HG03439 (cell line): ENCODE data around the gene CDKL5.

Experiments used
- ATAC-seq: cut with Tn5 transposase; IDR thresholded peaks from one replicate; pipeline ENCODE4 v1.9.1; 2021; ENCODE audit warnings: mild to moderate bottlenecking, moderate library complexity; ENCODE audit not compliant: unreplicated experiment

CDKL5 gene

DNA sequence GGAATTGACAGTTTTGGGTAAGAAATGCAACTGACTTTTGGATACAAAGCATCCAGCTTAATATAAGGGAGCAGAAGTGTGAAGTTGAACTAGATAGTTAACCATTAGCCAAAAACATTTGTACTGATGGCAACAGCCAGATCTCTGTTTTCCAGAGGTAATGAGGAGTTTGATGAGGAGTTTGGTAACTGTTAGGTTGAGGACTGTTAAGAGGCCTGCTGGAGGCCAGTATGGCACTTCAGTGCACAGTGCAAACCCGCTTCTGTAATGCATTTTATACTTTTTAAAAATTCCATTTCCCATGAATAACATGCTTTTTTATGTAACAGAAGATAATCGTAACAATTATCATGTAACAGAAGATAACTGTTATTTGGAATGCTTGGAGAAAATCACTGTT lies 30.0 kb downstream of the CDKL5 start:
- no peak for ATAC-seq

- no peak for ATAC-seq
These were observed 31.6 kb downstream of the CDKL5 start for GRCh38 chrX:18457000-18457399.

DNA sequence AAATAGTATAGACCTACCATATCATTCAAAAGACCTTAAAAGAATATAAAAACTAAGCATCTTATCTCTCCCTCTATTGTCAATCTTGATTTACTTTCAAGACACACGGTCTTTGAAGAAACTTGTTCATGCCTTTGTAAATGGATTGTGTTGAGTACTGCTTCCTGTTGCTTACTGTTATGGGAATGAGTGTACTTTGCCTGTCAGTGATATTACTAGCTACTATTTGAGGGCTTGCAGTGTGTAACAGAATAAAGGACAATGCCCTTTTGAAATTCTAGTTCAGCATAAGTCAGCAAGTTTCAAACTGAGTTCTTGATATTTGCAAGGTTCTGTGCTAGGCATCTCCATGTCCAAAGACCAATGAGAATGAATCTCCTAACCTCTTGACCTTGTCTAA lies 36.0 kb downstream of the CDKL5 start:
- ATAC-seq, result no peak

DNA sequence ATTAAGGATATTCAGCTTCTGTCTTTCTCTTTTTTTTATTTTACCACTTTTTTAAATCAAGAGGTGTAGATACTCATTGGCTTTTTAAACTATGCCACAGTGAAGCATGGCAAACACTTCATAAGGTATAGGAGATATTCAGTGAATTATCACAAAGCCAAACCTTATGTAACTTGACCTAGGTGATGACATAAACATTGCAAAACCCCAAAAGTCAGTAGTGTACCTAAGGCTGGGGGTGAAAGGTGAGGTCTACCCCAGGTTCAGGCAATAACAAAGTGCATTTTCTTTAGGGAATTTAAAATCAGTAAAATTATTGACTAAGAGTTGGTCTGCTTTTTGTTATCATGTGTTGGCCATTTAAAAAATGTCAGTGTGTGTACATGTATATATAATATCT lies 39.1 kb downstream of the CDKL5 start:
- ATAC-seq, result no peak

GRCh38 chrX:18465051-18465450 lies 39.6 kb downstream of the CDKL5 start:
- ATAC-seq, result no peak

GRCh38 chrX:18468599-18468998 lies 43.2 kb downstream of the CDKL5 start:
- ATAC-seq, result no peak

DNA sequence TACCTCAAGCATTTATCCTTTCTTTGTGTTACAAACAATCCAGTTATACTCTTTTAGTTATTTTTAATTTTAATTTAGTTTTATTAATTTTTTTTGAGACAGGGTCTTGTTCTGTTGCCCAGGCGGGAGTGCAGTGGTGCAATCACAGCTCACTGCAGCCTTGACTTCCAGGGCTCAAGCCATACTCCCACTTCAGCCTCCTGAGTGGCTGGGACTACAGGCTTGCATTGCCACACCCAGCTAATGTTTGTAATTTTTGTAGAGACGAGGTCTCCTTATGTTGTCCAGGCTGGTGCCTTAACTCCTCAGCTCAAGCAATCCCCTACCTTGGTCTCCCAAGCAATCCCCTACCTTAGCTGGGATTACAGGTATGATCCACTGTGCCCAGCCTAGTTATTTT lies 45.9 kb downstream of the CDKL5 start:
- ATAC-seq, result no peak

DNA sequence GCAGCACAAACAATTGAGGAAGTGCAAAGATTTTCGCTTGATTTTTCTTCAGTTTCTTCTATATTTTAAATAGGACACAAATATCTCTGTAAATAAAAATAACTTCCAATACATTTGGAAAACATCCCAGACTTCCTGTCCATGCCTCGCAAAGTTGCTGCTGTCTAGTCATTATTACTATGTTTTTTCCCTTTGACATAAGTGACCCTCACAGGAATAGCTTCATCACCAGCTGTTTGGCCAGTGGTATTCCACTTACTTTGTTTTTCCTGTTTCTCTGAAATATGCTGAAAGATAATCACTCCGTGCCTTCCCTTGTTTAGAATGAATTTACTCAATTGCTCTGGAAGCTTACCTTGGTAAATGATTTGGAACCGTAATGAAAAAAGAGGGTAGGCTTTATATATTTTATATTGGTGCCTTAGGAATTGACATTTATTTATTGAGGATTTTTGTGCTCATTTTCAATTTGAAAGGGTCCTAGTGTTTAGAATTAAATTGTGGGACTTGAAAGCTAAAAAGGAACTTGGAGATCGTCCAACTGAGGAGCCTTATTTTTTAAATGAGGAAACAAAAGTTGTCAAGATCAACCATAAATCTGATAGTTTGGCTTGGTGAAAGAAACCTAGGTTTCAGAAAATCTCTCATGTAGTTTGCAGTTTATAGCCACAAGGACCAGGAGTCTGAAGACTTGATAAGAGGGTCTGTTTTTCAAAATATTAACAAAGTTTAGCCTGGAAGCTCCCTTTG lies 65.6 kb downstream of the CDKL5 start:
- ATAC-seq, result no peak

DNA sequence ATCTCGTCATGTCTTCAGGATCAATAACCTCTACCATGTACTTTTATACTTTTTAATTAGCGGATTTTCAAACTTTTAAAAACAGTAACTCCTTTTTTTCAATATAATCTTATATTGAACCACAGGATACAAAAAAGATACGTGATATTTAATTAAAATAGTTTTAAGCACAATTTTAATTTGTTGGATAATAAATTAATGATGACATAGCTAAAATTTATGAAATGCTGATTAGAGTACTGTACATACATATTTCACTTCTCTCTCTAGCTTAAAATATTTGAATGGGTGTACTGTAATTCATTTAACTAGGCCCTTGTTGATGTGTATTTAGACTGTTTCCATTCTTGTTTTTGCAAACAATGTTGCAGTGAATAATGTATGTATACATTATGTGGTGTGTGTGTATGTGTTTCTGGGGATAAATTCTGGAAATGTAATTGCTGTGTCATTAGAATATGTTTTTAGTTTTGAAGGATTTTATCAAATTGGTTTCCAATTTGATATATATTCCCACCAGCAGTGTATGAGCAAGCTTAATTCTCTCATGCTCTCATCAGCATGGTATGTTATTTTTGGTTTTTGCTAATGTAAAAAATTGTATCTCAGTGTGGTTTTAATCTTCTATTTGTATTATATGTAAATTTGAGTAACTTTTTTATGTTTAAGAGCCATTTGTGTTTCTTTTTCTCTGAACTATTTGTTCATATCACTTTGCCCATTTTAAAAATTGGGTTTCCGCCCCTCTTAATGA lies 66.4 kb downstream of the CDKL5 start:
- no peak for ATAC-seq

GRCh38 chrX:18534949-18535348 lies 109.5 kb downstream of the CDKL5 start:
- no peak for ATAC-seq

- ATAC-seq, result peak; percentile 22
These were observed 111.7 kb downstream of the CDKL5 start for GRCh38 chrX:18537068-18537467.

DNA sequence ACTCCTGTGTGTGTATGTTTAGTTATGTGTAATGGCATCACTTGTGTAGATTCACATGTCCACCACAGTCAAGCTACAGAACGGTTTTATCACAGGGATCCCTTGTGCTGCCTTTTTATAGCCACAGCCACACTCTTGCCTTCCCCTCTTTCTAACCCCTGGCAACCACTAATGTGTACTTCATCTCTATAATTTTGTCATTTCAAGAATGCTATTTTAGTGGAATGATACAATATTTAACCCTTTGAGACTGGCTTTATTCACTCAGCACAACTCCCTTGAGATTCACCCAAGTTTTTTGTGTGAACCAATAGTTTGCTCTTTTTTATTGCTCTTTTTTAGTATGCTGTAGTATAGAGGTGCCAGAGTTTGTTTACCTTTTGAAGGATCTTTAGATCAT lies 112.1 kb downstream of the CDKL5 start:
- ATAC-seq, result peak; percentile 51

DNA sequence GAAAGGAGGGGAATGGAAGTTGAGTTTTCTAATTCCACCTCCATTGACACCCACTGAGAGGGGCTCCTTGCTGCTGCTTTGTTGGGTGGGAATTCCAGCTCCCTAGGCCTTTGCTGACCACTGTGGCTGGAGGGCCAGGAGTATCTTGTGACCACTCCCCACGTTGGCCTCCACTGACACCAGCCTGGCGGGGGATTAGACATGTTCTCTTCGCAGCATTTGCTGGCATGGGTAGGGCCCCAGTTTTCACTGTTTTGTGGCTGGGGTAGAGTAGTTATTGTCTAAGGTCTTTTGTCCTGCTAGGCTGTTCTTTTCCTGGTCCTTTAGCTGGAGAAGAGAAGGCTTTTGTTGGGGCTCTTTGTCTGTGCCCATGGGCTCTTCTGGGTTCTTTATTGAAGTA lies 116.7 kb downstream of the CDKL5 start:
- ATAC-seq, result no peak

DNA sequence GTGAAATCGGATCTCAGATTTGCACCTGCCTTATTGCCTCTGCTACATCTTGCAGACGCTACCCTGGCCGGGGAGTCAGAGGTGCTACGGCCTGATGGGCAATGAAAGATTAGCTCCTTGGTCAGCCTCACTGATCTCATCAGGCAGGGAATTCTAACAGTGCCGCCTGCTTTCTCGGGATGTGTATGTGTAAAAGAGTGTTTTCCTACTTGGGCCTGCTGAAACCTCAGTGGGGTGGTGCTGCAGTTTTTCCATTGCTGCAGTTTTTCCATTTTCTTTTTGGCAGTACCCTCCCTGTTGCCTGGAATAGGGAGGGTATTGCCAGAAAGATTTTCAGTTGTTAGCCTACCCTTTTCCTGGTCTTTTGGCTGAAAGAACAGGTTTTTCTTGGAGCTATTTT lies 117.5 kb downstream of the CDKL5 start:
- ATAC-seq, result no peak

DNA sequence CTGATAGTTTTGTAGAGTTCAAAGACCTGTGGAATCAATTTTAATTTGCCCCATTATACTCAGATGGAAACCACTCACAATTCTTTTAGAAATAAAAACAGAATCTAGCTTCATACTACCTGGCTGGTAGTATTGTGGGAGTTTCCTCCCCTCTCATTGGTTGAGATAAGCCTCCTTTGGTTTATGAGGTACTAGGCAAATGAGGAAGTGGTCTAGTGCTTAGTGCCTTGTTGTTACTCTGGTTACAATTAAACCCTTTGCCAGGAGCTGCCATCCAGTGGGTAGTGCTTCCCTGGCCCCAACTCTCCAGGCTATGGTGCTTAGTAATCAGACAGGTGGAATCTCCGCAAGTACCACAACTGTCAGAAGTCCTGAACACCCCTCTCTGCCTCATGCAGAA lies 118.3 kb downstream of the CDKL5 start:
- ATAC-seq, result no peak

- ATAC-seq, result no peak
These were observed 120.4 kb downstream of the CDKL5 start for GRCh38 chrX:18545771-18546170.

- no peak for ATAC-seq
These were observed 123.6 kb downstream of the CDKL5 start for GRCh38 chrX:18548996-18549395.

GRCh38 chrX:18549643-18550042 lies 124.2 kb downstream of the CDKL5 start:
- no peak for ATAC-seq

DNA sequence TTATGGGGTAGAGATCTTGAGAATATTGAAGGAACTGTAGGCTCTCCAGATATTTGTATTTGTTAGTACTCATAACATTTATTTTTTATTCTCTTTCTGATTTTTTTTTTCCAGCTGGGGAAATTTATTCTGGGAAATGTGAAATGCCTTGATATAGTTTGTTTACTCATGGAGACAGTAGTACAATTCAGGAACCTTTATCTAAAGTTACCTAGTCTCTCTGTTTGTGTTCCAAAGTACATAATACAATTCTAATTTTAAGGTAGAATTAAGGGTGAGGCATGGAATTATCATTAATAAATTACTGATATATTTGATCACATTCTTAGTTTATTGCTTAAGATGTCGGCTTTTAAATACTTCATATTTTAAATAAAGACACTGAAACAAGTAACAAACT lies 132.5 kb downstream of the CDKL5 start:
- ATAC-seq, result no peak

GRCh38 chrX:18558799-18559198 lies 133.4 kb downstream of the CDKL5 start:
- no peak for ATAC-seq

DNA sequence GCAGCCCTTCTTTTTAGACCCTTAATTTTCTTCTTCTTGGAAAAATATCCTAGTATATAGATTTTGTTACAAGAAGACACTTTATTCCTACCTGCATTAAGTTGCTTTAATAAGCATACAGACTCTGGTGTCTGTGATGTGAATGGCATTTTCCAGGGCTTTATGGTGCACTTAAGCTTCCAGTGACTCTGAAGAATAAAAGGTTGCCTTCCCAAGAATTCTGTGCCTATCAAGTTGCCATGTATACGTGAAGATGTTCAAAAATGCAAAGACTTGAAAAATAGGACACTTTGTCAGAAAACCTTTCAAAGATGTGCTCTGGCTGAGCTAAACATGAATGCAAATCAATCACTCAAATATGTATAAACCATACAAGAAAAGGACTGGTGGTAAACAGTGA lies 135.6 kb downstream of the CDKL5 start:
- no peak for ATAC-seq

DNA sequence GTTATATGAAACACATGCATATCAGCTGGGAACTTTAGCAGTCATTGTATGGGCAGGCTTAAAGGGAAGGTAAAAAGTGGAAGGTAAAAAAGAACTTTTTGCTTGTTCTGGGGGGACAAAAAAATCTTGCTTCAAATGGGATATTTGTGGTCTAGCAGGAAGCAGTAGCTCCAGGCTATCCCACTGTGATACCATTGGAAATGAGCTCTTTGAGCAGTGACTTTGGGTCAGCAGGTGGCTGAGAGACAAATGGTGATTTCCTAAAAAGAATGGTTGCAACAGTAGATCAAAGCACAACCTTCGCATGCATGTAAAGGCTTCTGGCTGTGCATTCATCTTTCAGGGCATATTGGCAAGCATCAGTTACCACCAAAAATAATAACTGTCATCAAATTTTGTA lies 140.3 kb downstream of the CDKL5 start:
- ATAC-seq, result no peak

DNA sequence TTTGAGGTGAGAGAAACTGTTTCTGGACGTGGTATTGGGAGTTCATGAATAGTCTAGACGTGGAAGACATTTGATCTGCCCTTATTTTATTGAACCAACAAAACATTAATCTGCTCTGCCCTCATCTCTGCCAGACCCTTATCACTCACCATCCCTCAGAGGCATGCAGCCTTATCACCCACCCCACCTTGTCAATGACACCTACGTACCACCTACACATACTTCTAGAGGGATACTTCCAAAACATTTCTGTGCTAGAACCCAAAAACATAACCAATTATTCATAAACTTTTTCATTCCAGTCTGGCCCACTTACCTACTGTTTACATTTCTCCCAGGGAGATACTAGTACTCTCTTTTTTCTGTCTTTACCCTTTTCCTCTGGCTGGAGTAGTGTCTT lies 141.3 kb downstream of the CDKL5 start:
- no peak for ATAC-seq
